OCI-LY7 (cell line): ENCODE measurements around the gene ADARB2. TPM values are rescaled to one million over a fixed set of nuclear protein-coding genes. Genes with fewer than 3 reads are reported as not detected.

ENCODE experiments used
- BruUV-seq: library from RNA; stranded (reverse); fragments of 400-500 nt; replicated peaks from 2 replicates; lab custom pipeline; 2021; lab: Mats Ljungman, UMichigan
- CTCF ChIA-PET: fragments of 300-600 bp; sonication (Branson Sonifier 250); formaldehyde crosslinking; loops from one replicate; lab custom pipeline; 2022; ENCODE audit warnings: antibody characterized with exemption; ENCODE audit not compliant: unreplicated experiment; lab: Charles Lee
- POLR2A ChIA-PET: fragments of 300-600 bp; sonication (Branson Sonifier 250); formaldehyde crosslinking; loops from one replicate; lab custom pipeline; 2022; ENCODE audit warnings: antibody characterized with exemption; lab: Charles Lee
- DNase-seq: peaks from one replicate; pipeline ENCODE4 v3.0.0-alpha.2; 2015; ENCODE audit warnings: low spot score
- H2AFZ ChIP-seq: fragments of 200-600 bp; sonication (generic), shearing (Covaris generic); 2 replicates; pipeline ENCODE4 v1.6.1; 2014; ENCODE audit warnings: mild to moderate bottlenecking, antibody characterized with exemption, low read length, moderate library complexity
- H3K27ac ChIP-seq: fragments of 200-600 bp; sonication (generic); 2 replicates; pipeline ENCODE4 v1.5.1; 2014; ENCODE audit warnings: mixed run types, low read depth, mild to moderate bottlenecking, moderate library complexity, low read length, inconsistent platforms; ENCODE audit not compliant: poor library complexity, severe bottlenecking
- H3K36me3 ChIP-seq: fragments of 200-600 bp; sonication (generic); 2 replicates; pipeline ENCODE4 v1.6.1; 2014; ENCODE audit warnings: mild to moderate bottlenecking, antibody characterized with exemption, low read length, moderate library complexity, mixed read lengths; ENCODE audit not compliant: insufficient read depth
- H3K4me1 ChIP-seq: fragments of 200-600 bp; sonication (generic); 2 replicates; pipeline ENCODE4 v1.5.1; 2014; ENCODE audit warnings: mild to moderate bottlenecking, low read length; ENCODE audit not compliant: insufficient read depth, poor library complexity, severe bottlenecking
- H3K4me2 ChIP-seq: fragments of 200-600 bp; sonication (generic); 2 replicates; pipeline ENCODE4 v1.6.1; 2014; ENCODE audit warnings: mild to moderate bottlenecking, low read length
- H3K4me3 ChIP-seq: fragments of 200-600 bp; sonication (generic); 2 replicates; pipeline ENCODE4 v1.5.1; 2014; ENCODE audit warnings: mild to moderate bottlenecking, low read depth, low read length; ENCODE audit not compliant: poor library complexity, severe bottlenecking
- H3K79me2 ChIP-seq: fragments of 200-600 bp; sonication (generic); 2 replicates; pipeline ENCODE4 v1.6.1; 2016; ENCODE audit warnings: low read depth, mild to moderate bottlenecking, low read length, moderate library complexity, mixed read lengths; ENCODE audit not compliant: insufficient read depth
- H3K9me2 ChIP-seq: fragments of 200-600 bp; sonication (generic); 2 replicates; pipeline ENCODE4 v1.6.1; 2016; ENCODE audit warnings: mild to moderate bottlenecking, low read length, mixed read lengths; ENCODE audit not compliant: insufficient read depth
- H3K9me3 ChIP-seq: fragments of 200-600 bp; sonication (generic); 2 replicates; pipeline ENCODE4 v1.6.1; 2014; ENCODE audit warnings: mild to moderate bottlenecking, mixed run types, low read length, mixed read lengths
- H4K20me1 ChIP-seq: fragments of 200-600 bp; sonication (generic); 2 replicates; pipeline ENCODE4 v1.6.1; 2014; ENCODE audit warnings: mild to moderate bottlenecking, antibody characterized with exemption, low read length, moderate library complexity, mixed read lengths; ENCODE audit not compliant: insufficient read depth
- CTCF ChIP-seq: fragments of 200-600 bp; sonication (generic); conservative IDR thresholded peaks from 2 replicates; pipeline ENCODE4 v1.5.1; 2014; ENCODE audit warnings: mild to moderate bottlenecking, antibody characterized with exemption, low read length, moderate library complexity, mixed read lengths
- EZH2phosphoT487 ChIP-seq: fragments of 200-600 bp; sonication (generic); IDR thresholded peaks from 2 replicates; pipeline ENCODE4 v1.6.1; 2018; ENCODE audit warnings: low read depth, borderline replicate concordance, mild to moderate bottlenecking, mixed run types, antibody characterized with exemption, low read length, moderate library complexity, mixed read lengths
- intact Hi-C: fragments of 100-400 bp; cut with micrococcal nuclease; formaldehyde crosslinking; loops from one replicate; pipeline ENCODE4 v1.10.0; 2022; ENCODE audit not compliant: unreplicated experiment
- total RNA-seq, 2 experiments: library from RNA; depleted of rRNA in 1 of 2; stranded (reverse); fragments of >200 nt in 1 of 2; shearing (Covaris generic) in 1 of 2; gene quantifications; 2 replicates each; pipeline ENCODE4 v1.2.3, GENCODE V29; 2014 to 2022

Gene ADARB2
- total RNA-seq, 2 experiments from 2014 or later = 0.03 TPM; not detected in 1

GRCh38 chr10:1316809-1317143, 420.5 kb downstream of the ADARB2 start:
- Histone ChIP-seq H3K4me2 (no peak overlapping the region), H3K79me2 (no peaks in the 10 kb centered on the region), H3K4me3 (no peak overlapping the region), H3K27ac (no peak overlapping the region), H2AFZ (no peak overlapping the region), H3K9me2 (no peaks in the 10 kb centered on the region), H3K9me3 (no peaks in the 10 kb centered on the region), H3K4me1 (no peaks in the 10 kb centered on the region), H3K36me3 (no peaks in the 10 kb centered on the region), H4K20me1 (no peaks in the 10 kb centered on the region)
- BruUV-seq = no TSS peak
- CTCF ChIA-PET = no interaction called here
- POLR2A ChIA-PET = no interaction called here
- no peak for TF ChIP-seq EZH2phosphoT487
- no peak for TF ChIP-seq CTCF
- no peak for DNase-seq
- intact Hi-C loops = no loop called here

GRCh38 chr10:1316121-1316808, 421.1 kb downstream of the ADARB2 start:
- ChIA-PET CTCF (no interaction called here), POLR2A (no interaction called here)
- no peaks in the 10 kb centered on the region for H3K9me3 ChIP-seq
- no peak for TF ChIP-seq CTCF
- no peak for TF ChIP-seq EZH2phosphoT487
- no peaks in the 10 kb centered on the region for H3K79me2 ChIP-seq
- intact Hi-C loops = no loop called here
- no peak overlapping the region for H3K27ac ChIP-seq
- H4K20me1 ChIP-seq = no peaks in the 10 kb centered on the region
- H2AFZ ChIP-seq = no peak overlapping the region
- no peak overlapping the region for H3K4me2 ChIP-seq
- H3K4me3 ChIP-seq = no peak overlapping the region
- H3K4me1 ChIP-seq = no peaks in the 10 kb centered on the region
- DNase-seq = no peak
- no peaks in the 10 kb centered on the region for H3K36me3 ChIP-seq
- BruUV-seq = no TSS peak
- H3K9me2 ChIP-seq = no peaks in the 10 kb centered on the region

- Histone ChIP-seq H3K4me3 (no peak overlapping the region), H4K20me1 (no peaks in the 10 kb centered on the region), H3K79me2 (no peaks in the 10 kb centered on the region), H3K4me1 (no peaks in the 10 kb centered on the region), H3K4me2 (no peak overlapping the region), H3K9me3 (no peaks in the 10 kb centered on the region), H3K36me3 (no peaks in the 10 kb centered on the region), H2AFZ (no peak overlapping the region), H3K27ac (no peak overlapping the region), H3K9me2 (no peaks in the 10 kb centered on the region)
- POLR2A ChIA-PET = interaction anchor here (0.6 kb wide), 1 partner anchor 1996 kb away, joined by 4 read pairs; no protein-coding TSS in a partner anchor
- TF ChIP-seq EZH2phosphoT487 = no peak
- CTCF ChIA-PET = no interaction called here
- no TSS peak for BruUV-seq
- intact Hi-C loops = no loop called here
- no peak for DNase-seq
Observed at GRCh38 chr10:1315178-1315577, 422.1 kb downstream of the ADARB2 start.
